HepG2 (cell line): ENCODE data around the gene TDP2. TPM values are rescaled to one million over a fixed set of nuclear protein-coding genes. Genes with fewer than 3 reads are reported as not detected.

Source experiments
- ATAC-seq: fragments of 200-7000 bp; cut with Tn5 transposase; 3 replicates; pipeline ENCODE4 v1.9.1; 2020; ENCODE audit warnings: mild to moderate bottlenecking, moderate library complexity
- BruUV-seq: library from RNA; stranded (reverse); fragments of 400-500 nt; replicated peaks from 2 replicates; lab custom pipeline; 2021; lab: Mats Ljungman, UMichigan
- CTCF ChIA-PET: fragments of 300-600 bp; formaldehyde crosslinking; extraction: SDS; loops from one replicate; lab custom pipeline; 2021; ENCODE audit warnings: low total read pairs, inconsistent platforms, low intra/inter-chr PET ratio; lab: Yijun Ruan, JAX
- POLR2A ChIA-PET: fragments of 350-600 bp; sonication (Branson Sonifier 250); formaldehyde crosslinking; loops from one replicate; lab custom pipeline; 2020; ENCODE audit warnings: antibody characterized with exemption, inconsistent platforms; lab: Yijun Ruan, JAX
- DNase-seq: peaks from one replicate; pipeline ENCODE4 v3.0.0-alpha.2; 2015; ENCODE audit warnings: low spot score
- FAIRE-seq: peaks from 3 replicates; lab custom pipeline; 2011; peaks lifted over from hg19 to GRCh38; lab: Jason Lieb, UNC
- H2AFZ ChIP-seq: one replicate; pipeline ENCODE4 v1.6.1; 2011; ENCODE audit warnings: low read length, inconsistent platforms
- H3K27ac ChIP-seq: fragments of 300-600 bp; 3 replicates; pipeline ENCODE4 v1.8.0; 2011; ENCODE audit warnings: mixed run types, mild to moderate bottlenecking, mixed read lengths, low read length, inconsistent platforms; ENCODE audit not compliant: insufficient read depth; ENCODE audit errors: extremely low read length
- H3K27me3 ChIP-seq, 2 experiments: fragments of 200-600 bp in 1 of 2; 2 replicates in 1 of 2; 3 replicates in 1 of 2; pipeline versions ENCODE4 v1.6.0 to v1.8.0; 2011; ENCODE audit warnings: low read length in 2 of 2, mild to moderate bottlenecking in 2 of 2, moderate library complexity in 2 of 2, inconsistent platforms in 1 of 2; ENCODE audit not compliant: insufficient read depth in 2 of 2, control insufficient read depth in 1 of 2
- H3K36me3 ChIP-seq, 2 experiments: fragments of 200-600 bp in 1 of 2; replicated peaks in 1 of 2; 2 replicates in 1 of 2; 3 replicates in 1 of 2; pipeline versions ENCODE4 v1.5.1 to v1.8.0; 2011; ENCODE audit warnings: low read length in 2 of 2, inconsistent platforms in 1 of 2; ENCODE audit not compliant: insufficient read depth in 2 of 2, control insufficient read depth in 1 of 2
- H3K4me1 ChIP-seq: 2 replicates; pipeline ENCODE4 v1.5.1; 2012; ENCODE audit warnings: low read length, inconsistent platforms; ENCODE audit not compliant: insufficient read depth
- H3K4me2 ChIP-seq: 2 replicates; pipeline ENCODE4 v1.6.0; 2011; ENCODE audit warnings: low read depth, low read length, inconsistent platforms
- H3K4me3 ChIP-seq, 3 experiments: fragments of 200-600 bp in 1 of 3; sonication (generic), shearing (Covaris generic) in 1 of 3; replicated peaks in 1 of 3; 2 replicates each; pipeline ENCODE4 v1.5.1; 2011 to 2016; ENCODE audit warnings: low read length in 3 of 3, inconsistent platforms in 2 of 3, low read depth in 2 of 3, mild to moderate bottlenecking in 2 of 3, control low read depth in 1 of 3, mixed read lengths in 1 of 3; ENCODE audit not compliant: insufficient read depth in 1 of 3
- H3K79me2 ChIP-seq: one replicate; pipeline ENCODE4 v1.6.1; 2011; ENCODE audit warnings: low read length, inconsistent platforms; ENCODE audit not compliant: insufficient read depth
- H3K9ac ChIP-seq: 2 replicates; pipeline ENCODE4 v1.6.0; 2011; ENCODE audit warnings: mild to moderate bottlenecking, low read depth, low read length, inconsistent platforms; ENCODE audit not compliant: insufficient read depth
- H3K9me3 ChIP-seq: 2 replicates; pipeline ENCODE4 v1.5.1; 2012; ENCODE audit warnings: mild to moderate bottlenecking, low read length
- H4K20me1 ChIP-seq: 2 replicates; pipeline ENCODE4 v1.6.0; 2011; ENCODE audit warnings: inconsistent platforms, mild to moderate bottlenecking, low read length, moderate library complexity; ENCODE audit not compliant: insufficient read depth
- TMF1 ChIP-seq: sonication (generic); formaldehyde crosslinking; IDR thresholded peaks from 2 replicates; pipeline ENCODE4 v1.8.1; 2022; ENCODE audit warnings: low read depth, missing genetic modification reagents
- ZNF557 ChIP-seq: sonication (generic); formaldehyde crosslinking; IDR thresholded peaks from 2 replicates; pipeline ENCODE4 v1.4.0; 2020; ENCODE audit warnings: missing genetic modification reagents
- WGBS: methylation state at CpG from one replicate; pipeline ENCODE4 v1.1.6; 2017; ENCODE audit warnings: low lambda C conversion rate; 5-methylcytosine and 5-hydroxymethylcytosine counted together
- in situ Hi-C: cut with HindIII; loops from 2 replicates; pipeline ENCODE4 v1.10.0; 2017; ENCODE audit warnings: low pct_unique_long_range_greater_than_20kb; ENCODE audit not compliant: extremely low pct_ligation_motif_present
- intact Hi-C: fragments of 100-400 bp; cut with micrococcal nuclease; formaldehyde crosslinking; loops from one replicate; pipeline ENCODE4 v1.10.0; 2022; ENCODE audit not compliant: unreplicated experiment
- polyA plus RNA-seq, 8 experiments: library from polyadenylated mRNA; depleted of rRNA in 3 of 8; stranded (reverse) in 7 of 8; unstranded in 1 of 8; fragments of >200 nt; fragmentation: Illumina TruSeq in 4 of 8; extraction: Trizol in 4 of 8; gene quantifications; 2 replicates each; pipeline versions ENCODE4 v1.2.1 to v1.2.3, GENCODE V29; 2011 to 2016; ENCODE audit warnings: low read depth in 4 of 8, missing spikeins in 1 of 8, mixed read lengths in 1 of 8; ENCODE audit not compliant: insufficient read depth in 1 of 8
- total RNA-seq, 5 experiments: library from RNA; depleted of rRNA; stranded (reverse); fragments of >200 nt; fragmentation: Illumina TruSeq; extraction: Trizol; gene quantifications; 2 replicates each; pipeline ENCODE4 v1.2.3, GENCODE V29; 2016; ENCODE audit warnings: low read depth in 1 of 5
- TF ChIP-seq, protein P1 (sequence below): sonication (generic); formaldehyde crosslinking; IDR thresholded peaks from one replicate; pipeline ENCODE4 v1.5.1; 2020; ENCODE audit warnings: mild to moderate bottlenecking, missing genetic modification reagents; ENCODE audit errors: not compliant biosample characterization
- TF ChIP-seq, protein P2 (sequence below): fragments of 450-650 bp; IDR thresholded peaks from 2 replicates; pipeline ENCODE4 v1.6.1; 2017
- TF ChIP-seq, protein P3 (sequence below): sonication (generic); formaldehyde crosslinking; IDR thresholded peaks from 2 replicates; pipeline ENCODE4 v1.5.1; 2020; ENCODE audit warnings: mild to moderate bottlenecking, missing genetic modification reagents, borderline replicate concordance
- TF ChIP-seq, protein P4 (sequence below): sonication (generic); formaldehyde crosslinking; IDR thresholded peaks from 2 replicates; pipeline ENCODE4 v1.5.1; 2020; ENCODE audit warnings: missing genetic modification reagents, mild to moderate bottlenecking, borderline replicate concordance

TDP2 gene
- total and polyA plus RNA-seq, 2 of the 13 experiments (the other 11 are each of a cell fraction or from before 2014, with no cell fraction given) = 30.5 to 42.6 TPM

DNA sequence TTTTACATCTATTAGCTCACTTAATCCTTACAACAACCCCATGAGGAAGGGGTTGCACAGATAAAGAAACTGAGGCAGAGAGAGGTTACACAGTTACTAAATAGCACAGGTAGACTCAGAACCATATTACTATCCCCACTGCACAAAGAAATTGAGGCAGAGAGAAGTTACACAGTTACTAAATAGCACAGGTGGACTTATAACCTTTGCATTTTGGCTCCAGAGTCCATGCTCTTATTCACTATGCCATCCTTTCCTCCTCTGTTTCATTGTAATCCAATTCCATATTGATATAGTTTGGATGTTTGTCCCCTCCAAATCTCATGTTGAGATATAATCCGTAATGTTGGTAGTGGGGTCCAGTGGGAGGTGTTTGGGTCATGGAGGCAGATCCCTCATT is 3.5 kb downstream of the TDP2 start:
- DNase-seq = no peak
- POLR2A ChIA-PET = no interaction called here
- TF ChIP-seq, protein P1, sequence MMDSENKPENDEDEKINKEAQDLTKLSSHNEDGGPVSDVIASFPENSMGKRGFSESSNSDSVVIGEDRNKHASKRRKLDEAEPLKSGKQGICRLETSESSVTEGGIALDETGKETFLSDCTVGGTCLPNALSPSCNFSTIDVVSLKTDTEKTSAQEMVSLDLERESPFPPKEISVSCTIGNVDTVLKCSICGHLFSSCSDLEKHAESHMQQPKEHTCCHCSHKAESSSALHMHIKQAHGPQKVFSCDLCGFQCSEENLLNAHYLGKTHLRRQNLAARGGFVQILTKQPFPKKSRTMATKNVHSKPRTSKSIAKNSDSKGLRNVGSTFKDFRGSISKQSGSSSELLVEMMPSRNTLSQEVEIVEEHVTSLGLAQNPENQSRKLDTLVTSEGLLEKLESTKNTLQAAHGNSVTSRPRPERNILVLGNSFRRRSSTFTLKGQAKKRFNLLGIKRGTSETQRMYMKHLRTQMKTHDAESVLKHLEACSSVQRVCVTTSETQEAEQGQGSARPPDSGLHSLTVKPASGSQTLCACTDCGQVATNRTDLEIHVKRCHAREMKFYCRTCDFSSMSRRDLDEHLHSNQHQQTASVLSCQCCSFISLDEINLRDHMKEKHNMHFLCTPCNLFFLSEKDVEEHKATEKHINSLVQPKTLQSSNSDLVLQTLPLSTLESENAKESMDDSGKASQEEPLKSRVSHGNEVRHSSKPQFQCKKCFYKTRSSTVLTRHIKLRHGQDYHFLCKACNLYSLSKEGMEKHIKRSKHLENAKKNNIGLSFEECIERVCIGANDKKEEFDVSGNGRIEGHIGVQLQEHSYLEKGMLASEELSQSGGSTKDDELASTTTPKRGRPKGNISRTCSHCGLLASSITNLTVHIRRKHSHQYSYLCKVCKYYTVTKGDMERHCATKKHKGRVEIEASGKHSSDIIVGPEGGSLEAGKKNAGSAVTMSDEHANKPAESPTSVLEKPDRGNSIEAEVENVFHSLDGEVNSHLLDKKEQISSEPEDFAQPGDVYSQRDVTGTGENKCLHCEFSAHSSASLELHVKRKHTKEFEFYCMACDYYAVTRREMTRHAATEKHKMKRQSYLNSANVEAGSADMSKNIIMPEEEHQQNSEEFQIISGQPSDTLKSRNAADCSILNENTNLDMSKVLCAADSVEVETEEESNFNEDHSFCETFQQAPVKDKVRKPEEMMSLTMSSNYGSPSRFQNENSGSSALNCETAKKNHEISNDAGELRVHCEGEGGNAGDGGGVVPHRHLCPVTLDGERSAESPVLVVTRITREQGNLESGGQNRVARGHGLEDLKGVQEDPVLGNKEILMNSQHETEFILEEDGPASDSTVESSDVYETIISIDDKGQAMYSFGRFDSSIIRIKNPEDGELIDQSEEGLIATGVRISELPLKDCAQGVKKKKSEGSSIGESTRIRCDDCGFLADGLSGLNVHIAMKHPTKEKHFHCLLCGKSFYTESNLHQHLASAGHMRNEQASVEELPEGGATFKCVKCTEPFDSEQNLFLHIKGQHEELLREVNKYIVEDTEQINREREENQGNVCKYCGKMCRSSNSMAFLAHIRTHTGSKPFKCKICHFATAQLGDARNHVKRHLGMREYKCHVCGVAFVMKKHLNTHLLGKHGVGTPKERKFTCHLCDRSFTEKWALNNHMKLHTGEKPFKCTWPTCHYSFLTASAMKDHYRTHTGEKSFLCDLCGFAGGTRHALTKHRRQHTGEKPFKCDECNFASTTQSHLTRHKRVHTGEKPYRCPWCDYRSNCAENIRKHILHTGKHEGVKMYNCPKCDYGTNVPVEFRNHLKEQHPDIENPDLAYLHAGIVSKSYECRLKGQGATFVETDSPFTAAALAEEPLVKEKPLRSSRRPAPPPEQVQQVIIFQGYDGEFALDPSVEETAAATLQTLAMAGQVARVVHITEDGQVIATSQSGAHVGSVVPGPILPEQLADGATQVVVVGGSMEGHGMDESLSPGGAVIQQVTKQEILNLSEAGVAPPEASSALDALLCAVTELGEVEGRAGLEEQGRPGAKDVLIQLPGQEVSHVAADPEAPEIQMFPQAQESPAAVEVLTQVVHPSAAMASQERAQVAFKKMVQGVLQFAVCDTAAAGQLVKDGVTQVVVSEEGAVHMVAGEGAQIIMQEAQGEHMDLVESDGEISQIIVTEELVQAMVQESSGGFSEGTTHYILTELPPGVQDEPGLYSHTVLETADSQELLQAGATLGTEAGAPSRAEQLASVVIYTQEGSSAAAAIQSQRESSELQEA (CRISPR knock-in tag) = no peak
- TF ChIP-seq TMF1 (CRISPR knock-in tag) (no peak), ZNF557 (CRISPR knock-in tag) (no peak)
- TF ChIP-seq, protein P2, sequence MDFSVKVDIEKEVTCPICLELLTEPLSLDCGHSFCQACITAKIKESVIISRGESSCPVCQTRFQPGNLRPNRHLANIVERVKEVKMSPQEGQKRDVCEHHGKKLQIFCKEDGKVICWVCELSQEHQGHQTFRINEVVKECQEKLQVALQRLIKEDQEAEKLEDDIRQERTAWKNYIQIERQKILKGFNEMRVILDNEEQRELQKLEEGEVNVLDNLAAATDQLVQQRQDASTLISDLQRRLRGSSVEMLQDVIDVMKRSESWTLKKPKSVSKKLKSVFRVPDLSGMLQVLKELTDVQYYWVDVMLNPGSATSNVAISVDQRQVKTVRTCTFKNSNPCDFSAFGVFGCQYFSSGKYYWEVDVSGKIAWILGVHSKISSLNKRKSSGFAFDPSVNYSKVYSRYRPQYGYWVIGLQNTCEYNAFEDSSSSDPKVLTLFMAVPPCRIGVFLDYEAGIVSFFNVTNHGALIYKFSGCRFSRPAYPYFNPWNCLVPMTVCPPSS = no peak
- TF ChIP-seq, protein P3, sequence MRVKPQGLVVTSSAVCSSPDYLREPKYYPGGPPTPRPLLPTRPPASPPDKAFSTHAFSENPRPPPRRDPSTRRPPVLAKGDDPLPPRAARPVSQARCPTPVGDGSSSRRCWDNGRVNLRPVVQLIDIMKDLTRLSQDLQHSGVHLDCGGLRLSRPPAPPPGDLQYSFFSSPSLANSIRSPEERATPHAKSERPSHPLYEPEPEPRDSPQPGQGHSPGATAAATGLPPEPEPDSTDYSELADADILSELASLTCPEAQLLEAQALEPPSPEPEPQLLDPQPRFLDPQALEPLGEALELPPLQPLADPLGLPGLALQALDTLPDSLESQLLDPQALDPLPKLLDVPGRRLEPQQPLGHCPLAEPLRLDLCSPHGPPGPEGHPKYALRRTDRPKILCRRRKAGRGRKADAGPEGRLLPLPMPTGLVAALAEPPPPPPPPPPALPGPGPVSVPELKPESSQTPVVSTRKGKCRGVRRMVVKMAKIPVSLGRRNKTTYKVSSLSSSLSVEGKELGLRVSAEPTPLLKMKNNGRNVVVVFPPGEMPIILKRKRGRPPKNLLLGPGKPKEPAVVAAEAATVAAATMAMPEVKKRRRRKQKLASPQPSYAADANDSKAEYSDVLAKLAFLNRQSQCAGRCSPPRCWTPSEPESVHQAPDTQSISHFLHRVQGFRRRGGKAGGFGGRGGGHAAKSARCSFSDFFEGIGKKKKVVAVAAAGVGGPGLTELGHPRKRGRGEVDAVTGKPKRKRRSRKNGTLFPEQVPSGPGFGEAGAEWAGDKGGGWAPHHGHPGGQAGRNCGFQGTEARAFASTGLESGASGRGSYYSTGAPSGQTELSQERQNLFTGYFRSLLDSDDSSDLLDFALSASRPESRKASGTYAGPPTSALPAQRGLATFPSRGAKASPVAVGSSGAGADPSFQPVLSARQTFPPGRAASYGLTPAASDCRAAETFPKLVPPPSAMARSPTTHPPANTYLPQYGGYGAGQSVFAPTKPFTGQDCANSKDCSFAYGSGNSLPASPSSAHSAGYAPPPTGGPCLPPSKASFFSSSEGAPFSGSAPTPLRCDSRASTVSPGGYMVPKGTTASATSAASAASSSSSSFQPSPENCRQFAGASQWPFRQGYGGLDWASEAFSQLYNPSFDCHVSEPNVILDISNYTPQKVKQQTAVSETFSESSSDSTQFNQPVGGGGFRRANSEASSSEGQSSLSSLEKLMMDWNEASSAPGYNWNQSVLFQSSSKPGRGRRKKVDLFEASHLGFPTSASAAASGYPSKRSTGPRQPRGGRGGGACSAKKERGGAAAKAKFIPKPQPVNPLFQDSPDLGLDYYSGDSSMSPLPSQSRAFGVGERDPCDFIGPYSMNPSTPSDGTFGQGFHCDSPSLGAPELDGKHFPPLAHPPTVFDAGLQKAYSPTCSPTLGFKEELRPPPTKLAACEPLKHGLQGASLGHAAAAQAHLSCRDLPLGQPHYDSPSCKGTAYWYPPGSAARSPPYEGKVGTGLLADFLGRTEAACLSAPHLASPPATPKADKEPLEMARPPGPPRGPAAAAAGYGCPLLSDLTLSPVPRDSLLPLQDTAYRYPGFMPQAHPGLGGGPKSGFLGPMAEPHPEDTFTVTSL (CRISPR knock-in tag) = 0 out of 2 replicates have a peak, but pooled peaks have one; percentile 0
- TF ChIP-seq, protein P4, sequence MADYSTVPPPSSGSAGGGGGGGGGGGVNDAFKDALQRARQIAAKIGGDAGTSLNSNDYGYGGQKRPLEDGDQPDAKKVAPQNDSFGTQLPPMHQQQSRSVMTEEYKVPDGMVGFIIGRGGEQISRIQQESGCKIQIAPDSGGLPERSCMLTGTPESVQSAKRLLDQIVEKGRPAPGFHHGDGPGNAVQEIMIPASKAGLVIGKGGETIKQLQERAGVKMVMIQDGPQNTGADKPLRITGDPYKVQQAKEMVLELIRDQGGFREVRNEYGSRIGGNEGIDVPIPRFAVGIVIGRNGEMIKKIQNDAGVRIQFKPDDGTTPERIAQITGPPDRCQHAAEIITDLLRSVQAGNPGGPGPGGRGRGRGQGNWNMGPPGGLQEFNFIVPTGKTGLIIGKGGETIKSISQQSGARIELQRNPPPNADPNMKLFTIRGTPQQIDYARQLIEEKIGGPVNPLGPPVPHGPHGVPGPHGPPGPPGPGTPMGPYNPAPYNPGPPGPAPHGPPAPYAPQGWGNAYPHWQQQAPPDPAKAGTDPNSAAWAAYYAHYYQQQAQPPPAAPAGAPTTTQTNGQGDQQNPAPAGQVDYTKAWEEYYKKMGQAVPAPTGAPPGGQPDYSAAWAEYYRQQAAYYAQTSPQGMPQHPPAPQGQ = 0 out of 2 replicates have a peak, but pooled peaks have one; percentile 28

More for the DNA sequence above, 3.5 kb downstream of the TDP2 start:
- Histone ChIP-seq H4K20me1 (0 out of 2 replicates have a peak, but pooled peaks cover 4% of the 10 kb centered on the region), H3K4me1 (peaks cover 76% of the 10 kb centered on the region), H3K27ac (no peak overlapping the region), H3K27me3 (no peaks in the 10 kb centered on the region; a peak in 1 of 5 replicates), H3K9me3 (no peaks in the 10 kb centered on the region), H2AFZ (no peak overlapping the region), H3K4me3 (no peak overlapping the region; a peak in 1 of 6 replicates), H3K9ac (no peak overlapping the region), H3K4me2 (peak overlapping the region; percentile 78; the same call in 1 of the 2 replicates), H3K79me2 (peaks cover 40% of the 10 kb centered on the region), H3K36me3 (peaks cover 2 to 10% of the 10 kb centered on the region in 2 experiments; a peak in 3 of 5 replicates)
- 100% methylated on average over 1 of the region's 1 CpG for WGBS
- FAIRE-seq = no peak
- in situ Hi-C loops (no loop called here), intact Hi-C loops (no loop called here)
- no peak for ATAC-seq
- CTCF ChIA-PET = no interaction called here
- no TSS peak for BruUV-seq
